Measurements from ENCODE around the gene HIVEP3. TPM values are rescaled to one million over a fixed set of nuclear protein-coding genes. Genes with fewer than 3 reads are reported as not detected.
"Not testable (repeated sequence)": the region's sequence is repeated elsewhere in the genome, so short reads cannot be mapped to it uniquely, and the experiment has no call there.

HIVEP3 gene
- total RNA-seq, 1 experiment from 2014 or later, result 7.9 TPM

DNA sequence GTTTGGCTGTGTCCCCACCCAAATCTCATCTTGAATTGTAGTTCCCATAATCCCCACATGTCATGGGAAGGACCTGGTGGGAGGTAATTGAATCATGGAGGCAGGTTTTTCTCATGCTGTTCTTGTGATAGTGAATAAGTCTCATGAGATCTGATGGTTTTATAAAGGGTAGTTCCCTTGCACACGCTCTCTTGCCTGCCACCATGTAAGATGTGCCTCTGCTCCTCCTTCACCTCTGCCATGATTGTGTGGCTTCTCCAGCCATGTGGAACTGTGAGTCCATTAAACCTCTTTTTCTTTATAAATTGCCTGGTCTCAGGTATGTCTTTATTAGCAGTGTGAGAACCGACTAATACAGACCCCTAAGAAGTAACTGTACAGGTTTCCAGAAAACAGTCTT lies 2.5 kb upstream of the HIVEP3 start:
- DNase-seq (ENCODE audit: low spot score), result not testable (repeated sequence)

DNA sequence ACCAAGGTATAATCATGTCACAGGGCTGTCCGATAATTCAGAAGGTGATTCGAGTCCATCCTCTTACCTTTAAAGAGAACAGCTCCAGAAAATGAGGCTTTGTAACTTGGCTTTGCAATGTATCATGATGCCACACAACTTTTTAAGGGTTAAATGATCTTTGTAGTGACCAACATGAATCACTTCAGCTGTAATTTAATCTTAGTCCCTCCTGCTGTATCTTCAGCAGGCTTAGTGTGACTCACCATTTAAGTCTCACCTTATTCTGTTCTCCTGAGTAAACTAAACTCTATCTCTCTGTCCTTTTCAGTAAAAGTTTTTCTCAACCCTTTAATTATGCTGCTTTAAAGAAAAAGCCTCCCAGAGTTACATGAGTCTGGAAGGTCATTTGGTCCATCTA lies 1.9 kb upstream of the HIVEP3 start:
- DNase-seq (ENCODE audit: low spot score), result peak; percentile 81

DNA sequence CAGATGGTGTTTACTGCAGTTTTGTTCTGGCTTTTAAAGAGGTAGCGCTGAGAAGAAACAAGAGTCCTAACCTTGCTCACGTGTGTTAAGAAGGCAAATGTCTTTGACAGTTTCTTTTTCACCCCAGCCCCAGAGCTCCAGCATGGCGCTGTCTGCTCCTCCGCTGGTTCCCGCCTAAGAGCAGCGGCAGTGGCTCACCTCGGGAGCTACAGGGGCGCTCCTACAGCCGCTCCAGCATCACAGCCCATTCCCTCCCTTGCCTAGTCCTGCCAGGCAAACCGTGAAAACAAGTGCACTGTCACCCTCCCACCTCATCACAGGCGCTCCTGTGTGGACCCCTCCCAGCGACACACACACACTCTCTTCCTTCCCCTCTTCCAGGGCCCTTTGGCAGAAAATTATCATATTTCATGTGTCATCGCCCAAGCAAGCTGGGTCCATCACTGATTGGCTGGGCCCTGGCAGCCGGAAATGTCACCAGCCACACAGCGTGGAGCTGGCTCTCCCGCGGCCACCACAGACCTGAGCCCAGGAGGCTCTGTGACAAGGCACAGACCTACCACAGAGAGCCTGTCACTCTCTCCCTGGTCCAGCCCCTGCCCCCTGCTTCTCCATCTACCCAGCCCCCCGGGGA lies 1.2 kb upstream of the HIVEP3 start:
- peak; percentile 84 for DNase-seq (ENCODE audit: low spot score)

DNA sequence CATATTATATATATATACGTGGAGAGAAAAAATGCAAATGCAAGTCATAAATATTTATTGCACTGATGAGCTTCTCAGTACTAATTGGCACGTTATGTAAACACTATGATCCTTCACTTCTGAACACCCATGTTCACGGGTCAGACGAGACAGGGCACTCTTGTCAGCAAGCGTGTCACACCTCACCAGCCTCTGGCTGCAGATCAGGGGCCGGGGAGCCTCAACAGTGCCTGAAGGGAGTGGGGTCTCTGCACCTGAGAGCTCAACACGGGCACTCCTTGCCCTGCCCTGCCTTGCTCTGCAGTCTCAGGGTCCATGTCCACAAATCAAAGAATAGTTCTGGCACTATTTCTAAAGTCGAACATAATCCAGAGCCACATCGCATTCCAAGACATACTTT lies 409 bp upstream of the HIVEP3 start:
- DNase-seq (ENCODE audit: low spot score), result no peak

DNA sequence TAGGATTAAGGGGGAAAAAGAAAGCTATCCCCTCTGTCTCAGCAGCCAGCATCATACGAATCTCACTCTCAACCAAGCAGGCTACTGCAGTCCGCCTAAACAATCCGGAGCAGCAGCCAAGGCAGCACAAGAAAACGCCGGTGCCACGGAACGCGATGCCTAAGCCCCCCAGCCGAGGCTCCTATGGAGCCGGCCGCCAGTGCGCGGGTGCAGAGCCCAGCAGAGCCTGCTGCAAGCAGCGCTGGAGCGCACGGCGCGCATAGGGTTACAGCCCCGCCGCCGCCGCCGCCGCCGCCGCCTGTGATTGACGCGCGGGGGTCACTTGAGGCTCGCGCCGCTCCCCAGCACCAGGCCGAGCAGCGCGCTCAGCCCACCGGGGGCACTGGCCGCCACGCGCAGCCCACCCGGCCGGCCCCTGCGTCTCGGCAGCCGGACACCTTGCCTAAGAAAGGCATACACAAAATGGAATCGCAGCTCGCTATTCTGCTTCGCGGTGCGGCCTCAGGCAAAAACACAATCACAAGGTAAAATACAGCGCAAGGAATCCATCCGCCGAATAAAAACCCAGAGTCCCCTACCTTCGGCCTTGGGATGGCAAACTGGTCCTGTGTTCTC lies 780 bp downstream of the HIVEP3 start:
- DNase-seq (ENCODE audit: low spot score), result no peak

DNA sequence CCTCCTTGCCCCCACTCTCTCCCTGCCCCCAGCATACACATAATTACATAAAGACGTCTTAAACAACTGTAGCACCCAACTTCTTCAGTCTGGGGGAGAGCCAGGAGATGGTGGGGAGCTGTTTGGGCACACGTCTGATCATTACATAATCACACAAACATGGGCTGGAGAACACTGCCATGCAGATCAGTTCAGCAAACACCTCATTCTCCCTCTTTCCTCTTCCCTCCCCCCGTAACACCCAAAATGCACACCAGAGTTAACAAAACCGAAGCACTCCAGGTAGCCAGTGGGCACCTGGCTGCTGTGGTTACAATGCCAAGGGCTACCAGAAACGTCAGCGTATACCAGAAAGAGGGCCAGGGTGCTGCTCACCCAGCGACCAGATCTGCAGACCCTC lies 1.6 kb downstream of the HIVEP3 start:
- no peak for DNase-seq (ENCODE audit: low spot score)

DNA sequence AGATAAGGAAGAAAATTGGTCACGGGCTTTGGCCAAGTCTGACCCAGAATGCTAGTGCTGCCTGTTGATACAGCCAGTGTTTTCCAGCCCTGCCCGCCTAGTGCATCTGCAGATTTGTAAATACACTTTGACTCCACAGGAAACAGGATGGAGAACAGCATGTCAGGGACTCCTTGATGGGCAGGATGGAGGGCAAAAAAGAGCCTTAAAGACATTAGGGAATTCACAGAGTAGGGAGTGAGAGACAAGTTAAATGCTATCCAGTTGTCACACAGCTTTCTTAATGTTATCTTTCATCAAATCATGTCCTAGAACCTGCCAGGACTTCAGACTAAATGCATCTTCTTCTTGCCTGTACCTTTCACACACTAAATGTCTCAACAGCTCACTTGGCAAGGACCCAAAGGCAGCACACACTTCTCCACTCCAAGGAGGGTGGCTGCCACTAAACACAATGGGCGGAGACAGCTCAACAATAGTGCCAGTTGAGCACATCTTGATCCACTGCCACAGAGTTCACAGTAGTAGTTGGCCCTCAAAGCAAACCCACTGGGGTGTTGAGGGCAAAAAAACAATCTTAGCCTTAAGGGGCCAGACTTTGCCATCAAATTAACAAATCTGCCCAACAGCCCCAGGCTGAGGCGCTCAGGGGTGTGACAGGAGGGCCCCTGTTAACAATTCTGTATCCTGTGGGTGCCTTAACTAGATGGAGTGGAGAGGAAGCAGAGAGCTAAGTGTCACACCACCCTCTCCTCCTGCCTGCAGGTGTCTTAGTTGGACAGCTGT lies 2.7 kb downstream of the HIVEP3 start:
- no peak for DNase-seq (ENCODE audit: low spot score)

DNA sequence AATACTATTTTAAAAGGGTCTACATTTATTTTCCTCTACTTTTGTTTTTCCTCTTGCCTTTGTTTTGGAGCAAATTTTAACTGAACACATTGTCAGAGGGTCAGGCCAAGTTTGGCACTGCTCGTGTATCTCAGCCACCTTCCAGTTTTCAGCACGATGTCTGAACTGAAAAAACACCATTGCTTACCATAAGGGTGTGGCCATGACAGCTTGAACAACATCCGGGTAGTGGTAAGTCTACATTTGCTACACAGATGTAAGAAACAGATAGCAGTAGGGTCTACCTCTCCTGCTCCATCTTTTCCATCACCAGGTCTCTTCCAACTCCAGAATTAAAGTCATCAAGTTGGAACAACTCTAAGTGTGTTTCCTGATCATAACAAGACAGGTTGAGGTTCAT lies 4.2 kb downstream of the HIVEP3 start:
- DNase-seq (ENCODE audit: low spot score), result no peak

DNA sequence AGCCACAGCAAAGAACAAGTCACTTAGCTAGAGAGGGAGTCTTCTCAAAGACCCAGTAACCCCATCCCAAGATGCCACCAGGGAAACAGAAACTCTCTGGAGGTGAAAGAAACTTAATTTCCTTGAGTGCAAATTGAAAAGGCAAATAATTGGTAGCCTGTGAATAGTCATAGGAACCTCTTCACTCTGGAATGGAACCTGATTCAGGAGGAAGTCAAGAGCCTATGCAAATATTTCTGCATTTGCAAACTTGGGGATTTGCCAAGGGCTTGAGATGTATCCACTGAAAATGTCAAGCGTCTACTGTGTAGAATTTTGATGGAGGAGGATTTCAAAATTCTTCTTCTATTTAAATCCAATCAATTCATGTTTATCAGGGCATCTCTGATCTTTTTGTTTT lies 5.7 kb downstream of the HIVEP3 start:
- no peak for DNase-seq (ENCODE audit: low spot score)

DNA sequence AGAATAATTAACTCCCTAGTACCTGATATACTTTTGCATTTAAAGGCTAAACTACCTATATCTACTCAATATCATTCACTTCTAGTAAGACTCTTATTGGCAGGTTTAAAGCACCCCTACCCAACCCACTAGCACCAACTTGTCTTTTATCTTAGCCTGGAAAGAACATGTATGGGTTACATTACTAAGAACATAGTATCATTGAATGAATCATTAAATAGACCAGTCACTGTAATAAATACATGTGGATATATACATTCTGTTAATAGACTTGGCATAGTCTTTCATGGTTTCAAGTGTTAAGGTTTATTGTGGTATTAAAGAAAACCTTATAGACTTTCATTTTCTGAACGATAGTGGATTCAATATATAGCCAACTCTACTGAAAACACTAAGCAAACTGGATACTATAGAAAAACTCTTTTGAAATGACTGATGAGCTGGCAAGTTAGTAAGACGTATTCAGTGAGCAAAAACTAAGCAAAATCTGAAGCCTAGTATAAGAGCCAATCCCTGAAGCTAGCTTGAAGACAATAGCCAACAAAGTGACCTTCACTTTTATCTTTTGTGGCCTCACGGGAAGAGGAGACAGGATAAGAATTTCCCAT lies 10.3 kb downstream of the HIVEP3 start:
- no peak for DNase-seq (ENCODE audit: low spot score)

DNA sequence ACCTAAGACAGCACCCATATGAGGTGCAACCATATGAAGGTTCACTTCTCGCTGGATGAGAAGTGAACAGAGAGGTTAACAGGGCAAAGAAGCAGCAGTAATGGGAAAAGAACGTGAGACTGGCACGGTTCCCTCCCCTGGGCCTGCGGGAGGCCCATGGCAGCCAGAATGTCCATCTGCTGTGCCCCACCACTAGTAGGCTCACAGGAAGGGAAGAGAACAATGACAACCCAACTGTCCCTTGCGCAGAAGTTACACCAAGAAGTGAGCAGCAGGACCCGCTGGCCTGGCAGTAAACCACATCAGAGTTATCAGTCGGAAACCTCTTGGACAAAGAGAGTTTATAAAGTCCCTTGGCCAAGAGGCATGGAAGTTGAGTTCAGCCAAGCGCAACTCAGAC lies 11.3 kb downstream of the HIVEP3 start:
- no peak for DNase-seq (ENCODE audit: low spot score)

DNA sequence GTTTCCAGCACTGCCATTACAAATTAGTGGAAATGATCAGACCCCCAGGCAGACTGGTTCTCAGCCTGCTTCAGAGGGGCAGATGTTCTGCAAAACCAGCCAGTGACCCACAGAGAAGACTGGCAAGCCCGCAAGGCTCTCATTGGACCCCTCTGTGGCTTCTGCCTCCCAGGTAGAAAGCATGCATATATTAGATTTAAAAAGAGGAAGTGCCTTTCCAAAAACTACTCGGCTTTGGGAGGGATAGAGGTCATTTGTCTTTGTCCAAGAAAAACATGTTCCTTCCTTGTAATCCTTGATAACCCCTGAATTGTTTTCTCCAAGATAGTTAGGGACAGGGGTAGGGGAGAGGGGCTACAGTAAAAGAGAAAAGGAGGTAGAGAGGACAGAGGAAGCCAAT lies 11.8 kb downstream of the HIVEP3 start:
- no peak for DNase-seq (ENCODE audit: low spot score)

DNA sequence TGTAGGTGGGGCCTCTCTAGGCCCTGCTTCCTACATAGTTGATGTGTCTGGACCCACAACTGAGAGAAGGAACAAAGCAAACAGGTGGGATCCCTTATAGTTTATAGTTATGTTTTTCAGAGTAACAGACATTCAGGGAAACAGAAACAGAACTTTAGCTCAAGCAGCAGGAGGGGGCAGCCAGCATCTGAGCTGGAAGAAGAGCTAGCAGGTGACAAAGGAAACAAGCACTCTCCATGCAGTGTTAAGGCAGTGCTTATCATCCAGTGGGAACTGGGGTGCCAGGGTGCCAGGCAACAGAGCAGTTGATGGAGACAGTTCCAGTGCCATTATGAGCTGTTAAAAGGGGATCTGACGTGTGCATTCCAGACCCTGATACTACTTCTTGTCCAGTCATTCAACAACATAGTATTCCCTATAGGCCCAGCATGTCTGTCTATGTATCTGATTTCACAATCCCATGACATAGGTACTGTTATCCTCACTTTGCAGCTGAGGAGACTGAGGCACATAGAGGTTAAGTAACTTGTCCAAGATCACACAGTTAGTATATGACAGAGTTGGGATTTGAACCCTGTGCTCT lies 13.5 kb downstream of the HIVEP3 start:
- no peak for DNase-seq (ENCODE audit: low spot score)

DNA sequence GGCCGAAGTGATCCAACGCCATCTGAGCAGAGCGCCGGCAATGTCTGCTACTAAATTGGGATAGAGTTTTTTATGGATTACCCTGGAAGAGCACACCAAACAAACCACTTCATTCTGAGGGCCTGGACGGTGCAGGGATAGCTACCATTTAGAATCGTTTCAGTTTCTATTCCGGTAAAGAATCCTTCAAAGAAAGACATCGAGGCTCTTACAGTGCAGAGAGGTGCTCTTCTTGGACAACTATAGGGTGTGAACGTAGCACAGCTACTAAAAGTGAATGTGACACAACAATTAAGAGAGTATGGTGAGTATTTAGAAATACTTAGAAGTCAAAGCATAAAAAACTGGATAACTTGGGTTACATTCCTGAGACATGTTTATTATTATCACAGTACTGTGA lies 16.1 kb downstream of the HIVEP3 start:
- no peak for DNase-seq (ENCODE audit: low spot score)

DNA sequence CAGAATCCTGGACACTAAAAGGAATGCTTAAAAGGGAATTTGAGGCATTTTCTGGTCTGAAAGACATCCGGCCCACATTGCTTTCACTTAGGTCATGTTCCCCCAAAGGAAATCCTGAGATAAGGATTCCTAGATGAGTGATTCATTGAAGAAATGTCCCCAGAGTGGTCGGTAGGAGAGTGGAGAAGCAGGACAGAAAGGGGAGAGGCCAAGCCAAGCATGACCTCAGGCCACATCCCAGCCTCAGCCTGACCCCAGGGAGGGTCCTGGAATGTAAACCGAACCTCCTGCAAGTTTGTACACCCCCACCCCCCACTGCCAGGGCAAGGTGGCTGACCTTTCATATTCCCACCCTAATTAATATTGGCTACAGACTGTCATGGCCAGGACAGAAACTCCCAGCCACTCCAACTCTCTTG lies 16.6 kb downstream of the HIVEP3 start:
- peak; percentile 94 for DNase-seq (ENCODE audit: low spot score)

DNA sequence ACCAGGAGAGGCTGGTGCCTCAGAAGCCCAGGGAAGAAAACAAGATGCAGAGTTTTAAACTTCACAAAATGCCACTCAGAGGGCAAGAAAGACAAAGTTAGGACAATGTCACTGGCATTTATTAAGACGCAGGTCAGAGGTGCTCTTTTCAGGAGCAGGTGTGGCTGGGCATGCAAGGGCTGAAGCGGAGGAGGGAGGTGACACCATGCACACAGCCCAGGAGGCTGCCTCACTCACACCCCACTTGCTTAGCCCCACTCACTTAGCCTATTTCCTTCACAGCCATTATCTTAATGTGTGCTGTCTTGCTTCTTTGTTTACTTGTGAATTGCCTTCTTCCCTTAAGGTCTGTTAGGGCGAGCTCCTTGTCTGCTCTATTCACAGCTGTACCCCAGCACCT lies 17.2 kb downstream of the HIVEP3 start:
- no peak for DNase-seq (ENCODE audit: low spot score)

DNA sequence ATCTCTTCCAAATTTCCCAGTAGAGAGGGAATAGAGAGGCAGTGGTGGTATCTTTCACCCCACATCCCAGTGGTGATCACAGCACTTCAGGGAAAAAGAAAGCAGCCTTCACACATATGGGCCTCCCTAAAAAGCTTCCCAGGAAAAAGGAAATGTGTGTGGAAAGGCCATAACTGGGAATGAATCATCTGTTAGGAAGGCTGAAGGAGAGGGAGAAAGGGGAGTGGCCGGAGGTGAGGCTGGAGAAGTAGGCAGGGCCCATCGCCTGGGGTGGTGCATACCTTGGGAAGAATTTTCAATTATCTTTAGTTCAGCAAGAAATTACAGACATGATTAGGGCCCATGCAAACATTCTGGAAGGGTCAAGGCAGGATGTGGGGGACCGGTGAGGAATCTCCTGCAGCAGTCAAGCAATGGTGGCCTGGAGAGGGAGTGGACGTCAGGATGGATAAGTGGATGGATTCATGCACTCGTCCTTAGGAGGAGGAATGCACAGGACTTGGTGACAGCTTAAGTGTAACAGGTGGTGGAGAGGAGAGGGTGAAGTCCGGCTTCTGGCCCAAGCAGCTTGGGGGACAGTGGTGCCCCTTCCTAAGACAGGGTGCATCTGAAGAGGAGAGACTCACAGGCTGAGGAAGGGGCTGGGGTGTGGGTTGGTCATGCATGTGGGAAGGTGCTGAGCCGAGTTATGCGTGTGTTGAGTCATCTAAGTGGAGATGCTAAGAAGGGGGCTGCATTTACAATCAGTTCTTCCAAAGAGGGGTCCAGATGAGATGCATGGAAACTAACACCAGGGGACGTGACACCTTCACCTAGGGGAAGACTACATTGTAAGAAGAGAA lies 17.9 kb downstream of the HIVEP3 start:
- DNase-seq (ENCODE audit: low spot score), result peak; percentile 91

DNA sequence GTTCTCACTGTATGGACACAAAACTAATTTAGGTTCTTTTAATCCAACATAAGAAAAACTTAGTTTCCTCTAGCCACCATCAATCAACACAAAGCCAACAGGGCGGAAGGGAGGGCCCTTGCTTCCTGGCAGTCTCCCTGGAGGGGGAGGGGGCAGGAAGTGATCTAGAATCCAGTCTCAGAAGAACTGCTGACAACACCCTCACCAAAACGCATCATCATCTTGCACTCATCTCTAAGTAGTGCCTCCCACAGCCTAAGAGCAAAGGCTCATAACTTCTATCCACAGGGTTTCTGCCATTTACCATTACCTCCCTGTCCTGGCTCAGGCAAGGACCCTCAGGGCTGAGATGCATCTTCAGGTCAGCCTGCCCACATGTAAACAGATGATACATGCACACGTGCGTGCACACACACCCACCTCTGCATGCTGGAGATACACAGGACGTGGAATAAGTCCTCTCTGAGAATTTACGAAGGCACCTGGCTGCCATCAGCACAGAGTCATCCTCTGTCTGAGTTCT lies 20.5 kb downstream of the HIVEP3 start:
- peak; percentile 93 for DNase-seq (ENCODE audit: low spot score)

DNA sequence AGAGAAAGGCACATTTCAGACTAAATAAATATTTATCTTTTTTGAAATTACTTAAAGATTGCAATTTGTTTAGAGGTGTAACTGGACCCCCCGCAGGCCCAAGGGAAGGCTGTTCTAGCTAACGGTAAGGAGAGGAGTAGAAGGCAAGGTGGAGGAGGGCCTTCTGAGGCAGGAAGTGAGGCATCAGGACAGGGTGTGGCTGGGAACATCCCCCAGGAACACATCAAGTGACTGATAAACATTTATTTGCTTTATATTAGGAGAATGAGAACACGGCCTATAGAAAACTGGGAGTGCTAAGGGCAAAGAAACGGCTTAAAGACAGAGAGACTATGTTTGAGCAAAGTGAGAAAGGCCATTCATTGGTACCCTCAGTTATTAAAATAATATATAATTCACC lies 23.2 kb downstream of the HIVEP3 start:
- DNase-seq (ENCODE audit: low spot score), result peak; percentile 90

DNA sequence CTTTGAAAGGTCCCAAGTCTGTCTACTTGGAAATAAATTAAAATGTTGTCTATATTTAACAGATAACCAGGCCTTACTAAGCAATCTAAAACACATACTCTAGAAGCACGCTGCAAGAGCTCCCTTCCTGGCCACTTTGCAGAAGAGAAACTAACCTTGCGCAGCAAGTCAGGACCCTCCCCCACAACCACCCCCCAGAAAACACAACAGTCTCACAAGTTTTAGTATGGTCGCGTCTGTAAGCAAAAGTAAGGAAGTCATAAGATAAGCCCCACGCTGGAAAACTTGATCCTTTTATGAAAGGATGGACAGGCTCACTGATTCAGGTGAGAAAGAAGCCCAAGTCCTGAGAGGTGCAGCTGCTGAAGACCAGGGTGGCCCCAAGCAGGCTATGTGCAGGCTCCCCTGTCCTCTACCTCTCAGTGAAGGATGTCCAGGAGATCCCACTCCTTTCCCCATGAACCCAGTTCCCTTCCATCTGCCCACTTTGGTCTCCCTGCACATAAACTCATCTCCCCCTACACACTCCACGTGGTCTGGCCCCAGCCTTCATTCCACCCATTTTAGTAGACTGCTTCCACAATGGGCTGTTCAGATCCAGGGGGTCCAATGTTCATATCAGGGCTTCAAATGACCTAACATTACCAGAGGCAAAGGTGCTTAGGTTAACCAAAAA lies 23.8 kb downstream of the HIVEP3 start:
- no peak for DNase-seq (ENCODE audit: low spot score)

Data from A172 (cell line).